GM23338 (cell line): ENCODE data around the gene SUPV3L1. TPM values are rescaled to one million over a fixed set of nuclear protein-coding genes. Genes with fewer than 3 reads are reported as not detected.
A peak's percentile ranks its signal among the peaks of the same experiment; 100 is the strongest.

Source experiments
- ATAC-seq: fragments of 200-7000 bp; cut with Tn5 transposase; 3 replicates; pipeline ENCODE4 v1.9.1; 2020
- DNase-seq: peaks from one replicate; pipeline ENCODE4 v3.0.0-alpha.2; 2015; ENCODE audit warnings: low spot score
- H2AFZ ChIP-seq: fragments of 200-600 bp; sonication (generic); 2 replicates; pipeline ENCODE4 v1.8.0; 2016; ENCODE audit warnings: antibody characterized with exemption, mild to moderate bottlenecking, moderate library complexity
- H3F3A ChIP-seq: fragments of 200-600 bp; sonication (generic); replicated peaks from 2 replicates; pipeline ENCODE4 v1.8.0; 2017; ENCODE audit warnings: antibody characterized with exemption, mixed run types, low read depth
- H3K27ac ChIP-seq: fragments of 200-600 bp; sonication (generic); 2 replicates; pipeline ENCODE4 v1.6.1; 2016; ENCODE audit warnings: low read depth
- H3K27me3 ChIP-seq: fragments of 200-600 bp; sonication (generic); 2 replicates; pipeline ENCODE4 v1.8.0; 2016; ENCODE audit warnings: mild to moderate bottlenecking, mixed run types, moderate library complexity; ENCODE audit not compliant: insufficient read depth
- H3K36me3 ChIP-seq: fragments of 200-600 bp; sonication (generic); 2 replicates; pipeline ENCODE4 v1.8.0; 2016; ENCODE audit warnings: mild to moderate bottlenecking; ENCODE audit not compliant: insufficient read depth
- H3K4me1 ChIP-seq: fragments of 200-600 bp; sonication (generic); 2 replicates; pipeline ENCODE4 v1.8.0; 2016; ENCODE audit warnings: mild to moderate bottlenecking, moderate library complexity; ENCODE audit not compliant: insufficient read depth
- H3K4me2 ChIP-seq: fragments of 200-600 bp; sonication (generic); 2 replicates; pipeline ENCODE4 v1.7.1; 2017; ENCODE audit warnings: mixed run types
- H3K4me3 ChIP-seq: fragments of 200-600 bp; sonication (generic); 2 replicates; pipeline ENCODE4 v1.6.1; 2016; ENCODE audit warnings: mixed run types
- H3K79me2 ChIP-seq: fragments of 200-600 bp; sonication (generic); replicated peaks from 2 replicates; pipeline ENCODE4 v1.8.0; 2017; ENCODE audit warnings: mild to moderate bottlenecking; ENCODE audit not compliant: insufficient read depth
- H3K9me2 ChIP-seq: fragments of 200-600 bp; sonication (generic); 2 replicates; pipeline ENCODE4 v1.8.0; 2017; ENCODE audit not compliant: insufficient read depth
- H4K20me1 ChIP-seq: fragments of 200-600 bp; sonication (generic); replicated peaks from 2 replicates; pipeline ENCODE4 v1.8.0; 2017; ENCODE audit warnings: mild to moderate bottlenecking; ENCODE audit not compliant: insufficient read depth
- H3K27ac Mint-ChIP-seq: 2 replicates; pipeline ENCODE4 v1.8.0; 2020; ENCODE audit warnings: inconsistent platforms, mild to moderate bottlenecking, moderate library complexity, mixed read lengths
- H3K27me3 Mint-ChIP-seq: 3 replicates; pipeline ENCODE4 v1.8.0; 2022; ENCODE audit warnings: low read depth, mild to moderate bottlenecking, moderate library complexity, mixed read lengths, inconsistent platforms; ENCODE audit not compliant: insufficient read depth, poor library complexity
- H3K36me3 Mint-ChIP-seq: 3 replicates; pipeline ENCODE4 v1.8.0; 2021; ENCODE audit warnings: low read depth, mild to moderate bottlenecking, inconsistent platforms, moderate library complexity, mixed read lengths
- H3K4me1 Mint-ChIP-seq: 3 replicates; pipeline ENCODE4 v1.8.0; 2020; ENCODE audit warnings: mild to moderate bottlenecking, inconsistent platforms, mixed read lengths
- H3K4me3 Mint-ChIP-seq: 3 replicates; pipeline ENCODE4 v1.8.0; 2021; ENCODE audit warnings: moderate library complexity, mild to moderate bottlenecking, inconsistent platforms, mixed read lengths
- H3K9me3 Mint-ChIP-seq: 3 replicates; pipeline ENCODE4 v1.8.0; 2020; ENCODE audit warnings: moderate library complexity, mild to moderate bottlenecking, inconsistent platforms, mixed read lengths
- CREB1 ChIP-seq: fragments of 250-450 bp; sonication (Bioruptor Pico); IDR thresholded peaks from 2 replicates; pipeline ENCODE4 v1.5.0; 2020; ENCODE audit warnings: low read depth, mild to moderate bottlenecking, moderate library complexity
- EZH2phosphoT487 ChIP-seq: fragments of 200-600 bp; sonication (generic); IDR thresholded peaks from one replicate; pipeline ENCODE4 v1.8.1; 2018; ENCODE audit warnings: antibody characterized with exemption; ENCODE audit not compliant: unreplicated experiment
- JUNB ChIP-seq: IDR thresholded peaks from one replicate; pipeline ENCODE4 v1.6.1; 2016; ENCODE audit warnings: antibody characterized with exemption; ENCODE audit not compliant: unreplicated experiment
- NANOG ChIP-seq: IDR thresholded peaks from 2 replicates; pipeline ENCODE4 v1.6.1; 2016; ENCODE audit warnings: antibody characterized with exemption, borderline replicate concordance
- POLR2AphosphoS5 ChIP-seq: IDR thresholded peaks from 2 replicates; pipeline ENCODE4 v1.6.1; 2016; ENCODE audit warnings: antibody characterized with exemption, low read depth
- ZNF114 ChIP-seq: fragments of 250-450 bp; sonication (Bioruptor Pico); IDR thresholded peaks from 2 replicates; pipeline ENCODE4 v1.5.0; 2020; ENCODE audit warnings: mild to moderate bottlenecking, moderate library complexity
- ZNF331 ChIP-seq: fragments of 250-450 bp; sonication (Bioruptor Pico); IDR thresholded peaks from 2 replicates; pipeline ENCODE4 v1.5.0; 2020; ENCODE audit warnings: low read depth, mild to moderate bottlenecking, moderate library complexity
- polyA plus RNA-seq: library from polyadenylated mRNA; unstranded; fragments of >200 nt; fragmentation: Nextera tagmentation; extraction: Ambion mirVana; gene quantifications from 2 replicates; pipeline ENCODE4 v1.2.1, GENCODE V29; 2016
- total RNA-seq: library from RNA; depleted of rRNA; stranded (reverse); fragments of >200 nt; shearing (Covaris generic); gene quantifications from 2 replicates; pipeline ENCODE4 v1.2.3, GENCODE V29; 2014
- TF ChIP-seq, protein P1 (sequence below): IDR thresholded peaks from 2 replicates; pipeline ENCODE4 v1.6.1; 2016; ENCODE audit warnings: antibody characterized with exemption
- TF ChIP-seq, protein P2 (sequence below), 2 experiments: fragments of 200-600 bp in 1 of 2; sonication (generic) in 1 of 2; conservative IDR thresholded peaks; 2 replicates each; pipeline versions ENCODE4 v1.5.1 to v1.6.1; 2016 to 2017; ENCODE audit warnings: antibody characterized with exemption in 2 of 2, low read depth in 2 of 2, mild to moderate bottlenecking in 2 of 2, moderate library complexity in 1 of 2
- TF ChIP-seq, protein P3 (sequence below): IDR thresholded peaks from one replicate; pipeline ENCODE4 v1.6.1; 2018; ENCODE audit warnings: antibody characterized with exemption; ENCODE audit not compliant: unreplicated experiment

The SUPV3L1 gene
- total and polyA plus RNA-seq, 2 experiments from 2014 or later: 29.9 to 45.2 TPM

DNA sequence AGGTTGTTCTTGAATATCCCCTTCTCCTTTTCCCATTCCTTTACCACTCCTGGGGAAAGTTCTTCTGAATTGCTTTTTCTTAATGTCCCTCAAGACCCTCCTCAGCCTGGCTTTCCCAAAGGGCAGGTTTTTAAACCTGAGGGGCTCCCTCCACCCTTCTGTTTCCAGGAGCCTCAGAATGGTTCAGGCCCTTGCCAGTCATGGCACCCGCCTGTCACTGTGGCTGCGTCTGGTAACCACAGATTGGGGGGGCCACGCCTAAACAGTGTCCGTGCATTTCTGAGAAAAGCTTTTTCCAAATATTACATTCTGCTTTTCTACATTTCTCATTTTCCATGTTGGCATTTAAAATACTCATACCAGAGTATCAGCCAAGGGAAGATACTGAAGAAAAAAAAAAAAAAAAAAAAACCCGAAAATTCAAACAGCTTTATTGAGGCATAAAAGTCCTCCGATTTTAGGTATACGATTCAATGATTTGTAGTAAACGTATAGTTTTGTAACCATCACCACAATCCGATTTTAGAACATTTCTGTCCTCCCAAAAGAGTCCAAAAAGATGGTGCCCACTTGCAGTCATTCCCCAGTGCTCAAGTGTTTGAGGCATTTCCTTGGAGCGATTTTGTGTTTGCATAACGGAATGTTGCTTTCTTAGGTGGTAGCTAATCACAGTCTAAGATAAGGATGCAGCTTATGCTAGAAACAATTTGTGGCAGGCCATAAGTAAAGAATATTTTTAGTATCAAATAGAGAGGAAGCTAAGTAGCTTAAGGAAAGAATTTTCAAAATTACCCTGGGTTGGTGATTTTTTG, 62.2 kb downstream of the SUPV3L1 start (continued):
- TF ChIP-seq, protein P1, sequence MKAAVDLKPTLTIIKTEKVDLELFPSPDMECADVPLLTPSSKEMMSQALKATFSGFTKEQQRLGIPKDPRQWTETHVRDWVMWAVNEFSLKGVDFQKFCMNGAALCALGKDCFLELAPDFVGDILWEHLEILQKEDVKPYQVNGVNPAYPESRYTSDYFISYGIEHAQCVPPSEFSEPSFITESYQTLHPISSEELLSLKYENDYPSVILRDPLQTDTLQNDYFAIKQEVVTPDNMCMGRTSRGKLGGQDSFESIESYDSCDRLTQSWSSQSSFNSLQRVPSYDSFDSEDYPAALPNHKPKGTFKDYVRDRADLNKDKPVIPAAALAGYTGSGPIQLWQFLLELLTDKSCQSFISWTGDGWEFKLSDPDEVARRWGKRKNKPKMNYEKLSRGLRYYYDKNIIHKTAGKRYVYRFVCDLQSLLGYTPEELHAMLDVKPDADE: no peak
- TF ChIP-seq EZH2phosphoT487 (no peak), ZNF114 (CRISPR knock-in tag) (no peak), JUNB (no peak), NANOG (no peak), CREB1 (CRISPR knock-in tag) (no peak), POLR2AphosphoS5 (no peak), ZNF331 (CRISPR knock-in tag) (no peak)

DNA sequence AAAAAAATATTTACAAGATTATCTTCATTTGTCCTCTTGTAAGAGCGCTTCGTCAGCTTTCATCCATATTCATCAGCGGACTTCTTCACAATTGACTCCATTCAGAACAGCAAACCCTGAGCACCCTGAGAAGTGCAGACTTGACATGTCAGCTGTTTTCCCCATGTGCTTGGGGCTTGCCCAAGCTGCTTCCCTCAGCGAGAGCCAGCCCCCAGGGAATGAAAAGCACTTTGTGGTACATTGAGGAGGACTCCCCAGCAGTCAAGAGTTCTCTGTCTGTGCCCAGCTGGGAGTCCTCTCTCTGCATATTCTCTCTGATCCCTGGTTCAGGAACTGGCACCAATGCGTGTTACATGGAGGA, 62.8 kb downstream of the SUPV3L1 start:
- no peaks in the 10 kb centered on the region for H3K27me3 ChIP-seq
- H3K27me3 Mint-ChIP-seq: peaks cover 9% of the 10 kb centered on the region
- no peak for DNase-seq
- H3K4me3 Mint-ChIP-seq: no peak overlapping the region
- H3K4me1 ChIP-seq: peaks cover 11% of the 10 kb centered on the region; the same call in 1 of the 2 replicates
- H3F3A ChIP-seq: no peaks in the 10 kb centered on the region
- H3K9me2 ChIP-seq: no peaks in the 10 kb centered on the region
- peak overlapping the region; percentile 94 for H2AFZ ChIP-seq
- peaks cover 16% of the 10 kb centered on the region; the same call in 2 of the 3 replicates for H3K4me1 Mint-ChIP-seq
- H3K9me3 Mint-ChIP-seq: no peaks in the 10 kb centered on the region; the same call in 2 of the 3 replicates
- no peaks in the 10 kb centered on the region for H4K20me1 ChIP-seq
- ATAC-seq: no peak
- H3K4me3 ChIP-seq: no peak overlapping the region
- H3K36me3 ChIP-seq: no peaks in the 10 kb centered on the region
- H3K27ac ChIP-seq: no peak overlapping the region
- H3K36me3 Mint-ChIP-seq: no peaks in the 10 kb centered on the region; the same call in 2 of the 3 replicates
- H3K79me2 ChIP-seq: no peaks in the 10 kb centered on the region
- H3K4me2 ChIP-seq: no peak overlapping the region
- H3K27ac Mint-ChIP-seq: no peak overlapping the region
- TF ChIP-seq, protein P2, sequence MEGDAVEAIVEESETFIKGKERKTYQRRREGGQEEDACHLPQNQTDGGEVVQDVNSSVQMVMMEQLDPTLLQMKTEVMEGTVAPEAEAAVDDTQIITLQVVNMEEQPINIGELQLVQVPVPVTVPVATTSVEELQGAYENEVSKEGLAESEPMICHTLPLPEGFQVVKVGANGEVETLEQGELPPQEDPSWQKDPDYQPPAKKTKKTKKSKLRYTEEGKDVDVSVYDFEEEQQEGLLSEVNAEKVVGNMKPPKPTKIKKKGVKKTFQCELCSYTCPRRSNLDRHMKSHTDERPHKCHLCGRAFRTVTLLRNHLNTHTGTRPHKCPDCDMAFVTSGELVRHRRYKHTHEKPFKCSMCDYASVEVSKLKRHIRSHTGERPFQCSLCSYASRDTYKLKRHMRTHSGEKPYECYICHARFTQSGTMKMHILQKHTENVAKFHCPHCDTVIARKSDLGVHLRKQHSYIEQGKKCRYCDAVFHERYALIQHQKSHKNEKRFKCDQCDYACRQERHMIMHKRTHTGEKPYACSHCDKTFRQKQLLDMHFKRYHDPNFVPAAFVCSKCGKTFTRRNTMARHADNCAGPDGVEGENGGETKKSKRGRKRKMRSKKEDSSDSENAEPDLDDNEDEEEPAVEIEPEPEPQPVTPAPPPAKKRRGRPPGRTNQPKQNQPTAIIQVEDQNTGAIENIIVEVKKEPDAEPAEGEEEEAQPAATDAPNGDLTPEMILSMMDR (conservative IDR thresholded peaks at IDR 0.05; ENCODE audit: low read depth in 2 of 2): no peak
- no peak for TF ChIP-seq POLR2AphosphoS5
- TF ChIP-seq, protein P1: no peak
- TF ChIP-seq ZNF114 (CRISPR knock-in tag): no peak
- TF ChIP-seq CREB1 (CRISPR knock-in tag): no peak
- TF ChIP-seq, protein P3, sequence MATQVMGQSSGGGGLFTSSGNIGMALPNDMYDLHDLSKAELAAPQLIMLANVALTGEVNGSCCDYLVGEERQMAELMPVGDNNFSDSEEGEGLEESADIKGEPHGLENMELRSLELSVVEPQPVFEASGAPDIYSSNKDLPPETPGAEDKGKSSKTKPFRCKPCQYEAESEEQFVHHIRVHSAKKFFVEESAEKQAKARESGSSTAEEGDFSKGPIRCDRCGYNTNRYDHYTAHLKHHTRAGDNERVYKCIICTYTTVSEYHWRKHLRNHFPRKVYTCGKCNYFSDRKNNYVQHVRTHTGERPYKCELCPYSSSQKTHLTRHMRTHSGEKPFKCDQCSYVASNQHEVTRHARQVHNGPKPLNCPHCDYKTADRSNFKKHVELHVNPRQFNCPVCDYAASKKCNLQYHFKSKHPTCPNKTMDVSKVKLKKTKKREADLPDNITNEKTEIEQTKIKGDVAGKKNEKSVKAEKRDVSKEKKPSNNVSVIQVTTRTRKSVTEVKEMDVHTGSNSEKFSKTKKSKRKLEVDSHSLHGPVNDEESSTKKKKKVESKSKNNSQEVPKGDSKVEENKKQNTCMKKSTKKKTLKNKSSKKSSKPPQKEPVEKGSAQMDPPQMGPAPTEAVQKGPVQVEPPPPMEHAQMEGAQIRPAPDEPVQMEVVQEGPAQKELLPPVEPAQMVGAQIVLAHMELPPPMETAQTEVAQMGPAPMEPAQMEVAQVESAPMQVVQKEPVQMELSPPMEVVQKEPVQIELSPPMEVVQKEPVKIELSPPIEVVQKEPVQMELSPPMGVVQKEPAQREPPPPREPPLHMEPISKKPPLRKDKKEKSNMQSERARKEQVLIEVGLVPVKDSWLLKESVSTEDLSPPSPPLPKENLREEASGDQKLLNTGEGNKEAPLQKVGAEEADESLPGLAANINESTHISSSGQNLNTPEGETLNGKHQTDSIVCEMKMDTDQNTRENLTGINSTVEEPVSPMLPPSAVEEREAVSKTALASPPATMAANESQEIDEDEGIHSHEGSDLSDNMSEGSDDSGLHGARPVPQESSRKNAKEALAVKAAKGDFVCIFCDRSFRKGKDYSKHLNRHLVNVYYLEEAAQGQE: no peak
- TF ChIP-seq NANOG: no peak
- no peak for TF ChIP-seq ZNF331 (CRISPR knock-in tag)
